Measurements from ENCODE around the gene MOCOS.

Gene MOCOS

GRCh38 chr18:36177913-36178312 lies 9.4 kb upstream of the MOCOS start:
- DNase-seq (ENCODE audit: low read depth), result no peak

- DNase-seq (ENCODE audit: low read depth), result no peak
Measured at GRCh38 chr18:36179562-36180355, 7.5 kb upstream of the MOCOS start.

DNA sequence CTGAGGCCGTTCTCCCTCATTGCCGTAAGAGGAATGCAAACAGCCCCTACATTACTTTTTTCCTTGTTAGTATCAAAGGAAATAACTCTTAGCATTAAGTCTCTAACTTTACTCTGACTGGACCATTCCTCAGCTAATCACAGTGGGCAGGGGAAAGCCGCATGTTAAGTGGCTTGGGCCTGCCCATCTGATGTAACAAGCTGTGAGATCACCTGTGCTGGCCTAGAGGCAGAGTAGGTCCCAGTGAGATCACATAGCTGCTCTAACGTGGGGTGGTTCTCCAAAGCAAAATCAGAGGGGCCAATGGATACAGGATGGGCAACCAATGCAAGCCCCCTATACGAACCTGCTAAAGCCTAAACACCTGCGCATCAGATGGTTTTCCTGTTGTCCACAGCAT lies 5.9 kb upstream of the MOCOS start:
- no peak for DNase-seq (ENCODE audit: low read depth)

- no peak for DNase-seq (ENCODE audit: low read depth)
Measured at GRCh38 chr18:36181898-36182506, 5.3 kb upstream of the MOCOS start.

DNA sequence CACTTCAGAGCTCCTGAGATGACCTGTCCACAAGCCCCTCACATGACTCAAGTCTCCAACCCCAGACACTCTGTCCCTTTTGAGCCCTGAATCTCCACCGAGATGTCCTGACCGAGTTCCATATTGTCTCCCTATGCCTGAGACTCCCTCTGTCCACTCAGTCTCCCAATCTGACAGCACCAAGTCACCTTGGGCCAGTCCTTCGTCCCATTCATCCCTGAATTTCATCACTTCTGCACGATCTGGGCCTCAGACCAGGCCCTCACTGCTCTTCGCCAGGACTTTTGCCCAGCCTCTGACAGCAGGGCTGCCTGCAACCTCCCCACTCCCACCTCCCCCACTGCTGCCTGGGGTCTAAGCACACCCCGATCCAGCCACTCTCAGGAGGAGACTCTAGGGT lies 4.3 kb upstream of the MOCOS start:
- no peak for DNase-seq (ENCODE audit: low read depth)

DNA sequence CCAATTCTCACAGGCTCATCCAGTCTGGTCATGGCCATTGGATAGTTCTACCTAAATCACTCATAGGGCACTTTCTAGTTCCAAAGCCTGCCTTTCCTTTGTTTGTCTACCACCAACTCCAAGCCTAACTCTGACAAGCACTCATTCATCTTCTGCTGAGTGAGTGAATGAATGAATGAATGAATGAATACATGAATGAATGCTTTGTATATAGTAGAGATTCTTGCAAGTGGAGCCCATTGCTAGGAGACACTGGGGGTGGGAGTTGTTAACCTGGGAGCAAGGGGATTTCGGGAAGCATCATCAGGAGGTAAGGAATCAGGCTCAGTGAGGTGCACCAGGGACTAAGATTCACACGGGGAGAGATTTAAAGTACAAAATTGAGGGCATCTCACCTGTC lies 3.3 kb upstream of the MOCOS start:
- no peak for DNase-seq (ENCODE audit: low read depth)

GRCh38 chr18:36185157-36185556 lies 2.1 kb upstream of the MOCOS start:
- no peak for DNase-seq (ENCODE audit: low read depth)

DNA sequence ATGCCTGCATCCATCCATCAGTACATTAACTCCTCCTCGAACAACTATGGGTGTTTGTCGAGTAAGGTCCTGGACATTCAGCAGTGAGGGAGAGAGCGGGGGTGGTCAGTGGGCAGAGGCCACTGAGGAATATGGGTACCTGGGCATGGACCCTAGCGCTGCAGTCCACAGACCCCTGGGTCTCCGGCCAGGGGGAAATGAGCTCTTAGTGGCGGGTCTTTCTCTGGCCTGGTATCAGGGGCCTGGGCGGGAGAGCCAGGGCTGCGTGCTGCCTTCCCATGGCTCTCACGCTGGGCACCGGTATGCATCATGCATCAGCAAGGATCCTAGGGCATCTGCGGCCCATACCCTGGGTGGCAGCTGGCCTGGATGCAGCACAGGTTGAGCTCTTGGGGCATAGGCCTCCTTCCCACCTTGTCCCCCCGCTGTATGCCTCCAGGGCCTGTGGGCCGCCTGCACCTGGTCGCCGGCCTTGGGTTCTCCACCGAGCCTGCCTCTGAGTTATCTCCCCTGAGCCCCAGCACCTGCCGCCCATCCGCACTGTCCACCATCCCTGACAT lies 1.3 kb upstream of the MOCOS start:
- DNase-seq (ENCODE audit: low read depth), result no peak

GRCh38 chr18:36186461-36187192 lies 670 bp upstream of the MOCOS start:
- no peak for DNase-seq (ENCODE audit: low read depth)

DNA sequence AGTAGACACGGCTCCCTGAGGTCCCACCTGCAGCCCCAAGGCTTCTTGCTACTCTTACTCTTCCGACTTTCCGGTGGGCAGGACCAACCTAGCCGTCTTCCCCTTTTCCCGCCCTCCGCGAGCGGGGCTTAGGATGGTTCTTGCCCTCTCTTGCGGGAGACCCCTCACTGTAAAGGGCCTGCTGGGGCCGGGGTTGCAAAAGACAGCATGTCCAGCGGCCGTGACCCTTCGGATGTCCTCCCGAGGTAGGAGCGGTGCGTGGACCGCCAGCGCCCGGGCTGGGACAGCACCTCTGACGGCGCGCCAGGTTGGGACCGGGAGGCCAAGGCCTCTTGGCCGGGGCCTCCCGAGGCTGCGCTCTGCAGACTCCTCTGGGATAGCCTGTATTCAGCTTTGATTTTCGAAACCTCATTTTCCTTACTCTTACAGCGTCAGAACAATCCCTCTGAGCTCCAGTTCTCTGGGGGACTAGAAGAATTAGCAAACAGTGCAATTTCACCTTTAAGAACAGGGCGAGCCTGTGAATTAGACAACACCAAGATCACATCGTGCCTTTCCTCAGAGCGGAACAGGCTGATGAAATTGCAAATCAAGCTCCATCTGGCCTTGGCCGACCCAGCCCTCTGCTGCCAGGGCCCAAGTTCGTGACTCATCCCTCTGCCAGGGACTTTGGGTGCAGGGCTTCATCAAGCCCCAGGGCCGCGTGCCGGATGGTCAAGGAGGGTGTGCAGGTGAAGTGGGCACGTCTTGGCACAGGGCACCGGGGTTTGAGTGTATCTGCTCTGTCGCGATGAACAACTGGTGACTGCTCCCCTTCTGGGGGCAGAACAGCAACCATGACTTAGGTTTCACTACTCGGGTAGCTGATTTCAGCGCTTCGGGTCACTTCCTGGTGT lies 777 bp downstream of the MOCOS start:
- DNase-seq (ENCODE audit: low read depth), result no peak

DNA sequence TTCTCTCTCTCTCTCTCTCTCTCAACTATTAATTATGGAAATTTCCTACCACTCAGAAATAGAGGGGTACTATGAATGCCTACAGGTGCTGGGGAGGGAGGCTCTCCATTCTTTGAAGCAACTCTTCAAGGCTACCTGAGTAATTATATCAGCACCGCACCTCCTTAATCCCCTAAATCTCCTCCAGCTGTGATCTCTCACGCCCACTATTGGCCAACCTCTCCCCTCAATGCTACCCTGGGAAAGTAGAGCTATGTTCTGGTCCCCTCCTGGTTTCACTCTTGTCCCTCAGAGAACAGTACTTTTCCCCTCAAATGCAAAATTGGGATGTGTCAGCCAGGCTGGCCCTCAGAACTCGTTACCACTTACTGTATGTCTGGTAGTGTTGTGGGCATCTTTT lies 1.6 kb downstream of the MOCOS start:
- DNase-seq (ENCODE audit: low read depth), result no peak

GRCh38 chr18:36189486-36189885 lies 2.2 kb downstream of the MOCOS start:
- no peak for DNase-seq (ENCODE audit: low read depth)

- DNase-seq (ENCODE audit: low read depth), result no peak
Measured at GRCh38 chr18:36191286-36191685, 4.0 kb downstream of the MOCOS start.

DNA sequence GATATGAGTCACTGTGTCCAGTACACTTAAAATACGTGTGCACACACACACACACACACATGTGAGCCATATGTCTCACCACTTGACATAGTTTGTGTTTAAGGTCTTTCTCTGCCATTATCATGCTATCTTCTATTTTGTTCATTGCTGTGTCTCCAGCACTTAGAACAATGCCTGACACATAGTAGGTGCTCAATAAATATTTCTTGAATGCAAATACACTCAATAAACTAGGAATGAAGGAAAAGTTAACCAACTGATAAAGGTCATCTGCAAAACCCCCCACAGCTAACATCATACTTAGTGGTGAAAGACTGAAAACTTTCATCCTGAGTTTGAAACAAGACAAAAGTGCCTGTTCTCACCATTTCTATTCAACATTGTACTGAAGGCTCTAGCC lies 4.4 kb downstream of the MOCOS start:
- no peak for DNase-seq (ENCODE audit: low read depth)

GRCh38 chr18:36194600-36195315 lies 7.5 kb downstream of the MOCOS start:
- DNase-seq (ENCODE audit: low read depth), result no peak

DNA sequence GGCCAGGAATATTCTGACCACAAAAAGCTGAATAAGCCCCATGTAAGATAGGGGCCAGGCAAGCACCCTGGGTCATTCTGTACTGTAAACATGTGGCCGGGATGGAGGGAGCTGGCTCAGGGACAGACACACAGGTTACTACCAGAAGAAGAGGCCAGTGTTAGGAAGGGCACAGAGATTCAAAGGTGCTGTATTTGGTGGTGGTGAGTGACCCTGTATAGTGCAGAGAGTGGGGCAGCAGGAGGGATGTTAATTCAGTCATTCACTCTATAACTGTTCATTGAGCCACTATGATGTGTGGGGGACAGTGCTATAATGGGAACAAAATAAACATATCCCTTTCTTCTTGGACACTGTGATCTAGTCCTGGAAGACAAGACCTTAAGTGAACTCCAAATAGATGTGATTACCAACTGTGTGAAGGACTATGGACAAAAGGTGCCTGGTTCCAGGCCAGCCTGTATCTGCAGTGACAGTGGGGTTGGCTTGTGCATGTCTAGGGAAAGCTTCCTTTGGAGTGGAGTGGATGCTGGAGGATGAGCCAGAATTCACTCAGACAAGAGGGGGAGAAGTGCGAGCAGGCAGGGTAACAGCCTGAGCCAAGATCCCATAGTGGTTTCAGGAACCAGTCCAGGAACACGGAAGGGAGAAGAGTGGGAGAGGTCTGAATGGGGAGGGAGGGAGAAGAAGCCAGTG lies 8.3 kb downstream of the MOCOS start:
- no peak for DNase-seq (ENCODE audit: low read depth)

GRCh38 chr18:36196238-36196995 lies 9.1 kb downstream of the MOCOS start:
- no peak for DNase-seq (ENCODE audit: low read depth)

DNA sequence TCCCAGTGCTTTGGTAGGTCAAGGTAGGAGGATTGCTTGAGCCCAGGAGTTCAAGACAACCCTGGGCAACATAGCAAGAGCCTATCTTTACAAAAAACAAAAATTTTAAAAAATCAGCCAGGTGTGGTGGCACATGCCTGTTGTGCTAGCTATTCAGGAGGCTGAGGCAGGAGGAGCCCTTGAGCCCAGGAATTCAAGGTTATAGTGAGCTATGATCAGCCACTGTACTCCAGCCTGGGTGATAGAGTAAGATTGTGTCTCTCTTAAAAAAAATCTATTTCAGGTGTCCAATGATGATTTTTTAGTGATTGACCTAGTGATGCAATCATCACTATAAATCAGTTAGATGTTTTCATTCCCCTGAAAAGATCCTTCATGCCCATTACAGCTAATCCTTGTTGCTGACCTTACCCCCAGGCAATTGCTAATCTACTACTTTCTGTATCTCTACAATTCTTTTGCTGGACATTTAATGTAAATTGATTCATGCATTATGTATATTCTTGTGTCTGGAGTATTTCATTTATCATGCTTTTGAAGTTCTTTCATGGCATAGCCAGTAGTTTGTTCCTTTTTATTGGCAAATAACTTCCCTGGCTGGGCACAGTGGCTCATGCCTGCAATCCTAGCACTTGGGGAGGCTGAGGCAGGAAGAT lies 10.3 kb downstream of the MOCOS start:
- DNase-seq (ENCODE audit: low read depth), result no peak

DNA sequence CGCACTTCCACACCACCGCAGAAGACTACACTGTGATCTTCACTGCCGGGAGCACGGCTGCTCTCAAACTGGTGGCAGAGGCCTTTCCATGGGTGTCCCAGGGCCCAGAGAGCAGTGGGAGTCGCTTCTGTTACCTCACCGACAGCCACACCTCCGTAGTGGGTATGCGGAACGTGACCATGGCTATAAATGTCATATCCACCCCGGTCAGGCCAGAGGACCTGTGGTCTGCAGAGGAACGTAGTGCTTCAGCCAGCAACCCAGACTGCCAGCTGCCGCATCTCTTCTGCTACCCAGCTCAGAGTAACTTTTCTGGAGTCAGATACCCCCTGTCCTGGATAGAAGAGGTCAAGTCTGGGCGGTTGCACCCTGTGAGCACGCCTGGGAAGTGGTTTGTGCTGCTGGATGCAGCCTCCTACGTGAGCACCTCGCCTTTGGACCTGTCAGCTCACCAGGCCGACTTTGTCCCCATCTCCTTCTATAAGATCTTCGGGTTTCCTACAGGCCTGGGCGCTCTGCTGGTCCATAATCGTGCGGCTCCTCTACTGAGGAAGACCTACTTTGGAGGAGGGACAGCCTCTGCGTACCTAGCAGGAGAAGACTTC lies 12.5 kb downstream of the MOCOS start:
- DNase-seq (ENCODE audit: low read depth), result no peak
